GM12864 (cell line): ENCODE results near the gene ITIH5.

ENCODE experiments used
- DNase-seq: peaks from one replicate; pipeline ENCODE4 v3.0.0-alpha.2; 2011; ENCODE audit warnings: low read depth
- H3K4me3 ChIP-seq: 2 replicates; pipeline ENCODE4 v1.5.1; 2011; ENCODE audit warnings: mild to moderate bottlenecking, low read depth, low read length, control low read depth
- TF ChIP-seq, protein P1 (sequence below): IDR thresholded peaks from 2 replicates; pipeline ENCODE4 v1.5.1; 2011; ENCODE audit warnings: low read depth, mild to moderate bottlenecking, moderate library complexity, low read length, control low read depth, inconsistent platforms; ENCODE audit errors: missing control alignments

ITIH5 gene

GRCh38 chr10:7544203-7544602 lies 122.6 kb downstream of the ITIH5 start:
- no peak for DNase-seq
- TF ChIP-seq, protein P1, sequence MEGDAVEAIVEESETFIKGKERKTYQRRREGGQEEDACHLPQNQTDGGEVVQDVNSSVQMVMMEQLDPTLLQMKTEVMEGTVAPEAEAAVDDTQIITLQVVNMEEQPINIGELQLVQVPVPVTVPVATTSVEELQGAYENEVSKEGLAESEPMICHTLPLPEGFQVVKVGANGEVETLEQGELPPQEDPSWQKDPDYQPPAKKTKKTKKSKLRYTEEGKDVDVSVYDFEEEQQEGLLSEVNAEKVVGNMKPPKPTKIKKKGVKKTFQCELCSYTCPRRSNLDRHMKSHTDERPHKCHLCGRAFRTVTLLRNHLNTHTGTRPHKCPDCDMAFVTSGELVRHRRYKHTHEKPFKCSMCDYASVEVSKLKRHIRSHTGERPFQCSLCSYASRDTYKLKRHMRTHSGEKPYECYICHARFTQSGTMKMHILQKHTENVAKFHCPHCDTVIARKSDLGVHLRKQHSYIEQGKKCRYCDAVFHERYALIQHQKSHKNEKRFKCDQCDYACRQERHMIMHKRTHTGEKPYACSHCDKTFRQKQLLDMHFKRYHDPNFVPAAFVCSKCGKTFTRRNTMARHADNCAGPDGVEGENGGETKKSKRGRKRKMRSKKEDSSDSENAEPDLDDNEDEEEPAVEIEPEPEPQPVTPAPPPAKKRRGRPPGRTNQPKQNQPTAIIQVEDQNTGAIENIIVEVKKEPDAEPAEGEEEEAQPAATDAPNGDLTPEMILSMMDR, result no peak

GRCh38 chr10:7542189-7542914 lies 124.4 kb downstream of the ITIH5 start:
- TF ChIP-seq, protein P1, result no peak
- no peak for DNase-seq
- no peak overlapping the region for H3K4me3 ChIP-seq

More at GRCh38 chr10:7544203-7544602, 122.6 kb downstream of the ITIH5 start:
- no peak overlapping the region for H3K4me3 ChIP-seq

GRCh38 chr10:7541137-7542087 lies 125.4 kb downstream of the ITIH5 start:
- TF ChIP-seq, protein P1, result no peak
- no peak overlapping the region for H3K4me3 ChIP-seq
- no peak for DNase-seq

GRCh38 chr10:7538970-7539654 lies 127.7 kb downstream of the ITIH5 start:
- no peak for DNase-seq
- TF ChIP-seq, protein P1, result no peak
- no peak overlapping the region for H3K4me3 ChIP-seq

DNA sequence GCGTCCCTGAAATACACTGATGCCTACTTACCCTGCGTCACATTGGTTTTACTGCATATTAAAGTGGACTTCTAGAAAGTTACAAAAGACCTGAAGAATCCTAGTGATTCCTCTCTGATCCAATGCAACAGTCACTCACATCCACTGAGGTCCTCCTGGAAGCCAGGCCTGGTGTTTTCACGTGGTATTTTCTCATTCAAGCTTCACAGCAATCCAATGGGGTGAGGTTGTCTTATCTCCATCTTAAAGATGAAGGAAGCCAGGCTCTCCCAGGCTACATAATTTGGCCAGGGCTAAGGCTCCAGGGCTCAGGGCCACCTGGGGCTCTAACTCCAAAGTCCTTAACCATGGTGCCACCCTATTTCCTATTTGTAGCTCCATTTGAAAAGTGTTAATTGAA lies 129.6 kb downstream of the ITIH5 start:
- H3K4me3 ChIP-seq, result no peak overlapping the region
- no peak for DNase-seq
- TF ChIP-seq, protein P1, result no peak

- H3K4me3 ChIP-seq, result no peak overlapping the region
- TF ChIP-seq, protein P1, result no peak
- DNase-seq, result no peak
These were observed 132.3 kb downstream of the ITIH5 start for GRCh38 chr10:7534480-7534852.
